HG03571 (cell line): Measurements from ENCODE around the gene SAMD4A.
"Not testable (repeated sequence)": the region's sequence is repeated elsewhere in the genome, so short reads cannot be mapped to it uniquely, and the experiment has no call there.

Experiments used
- ATAC-seq: cut with Tn5 transposase; IDR thresholded peaks from one replicate; pipeline ENCODE4 v1.9.1; 2021; ENCODE audit not compliant: unreplicated experiment

The SAMD4A gene

GRCh38 chr14:54752611-54753010 lies 185.7 kb downstream of the SAMD4A start:
- ATAC-seq, result not testable (repeated sequence)

GRCh38 chr14:54753396-54753795 lies 186.5 kb downstream of the SAMD4A start:
- ATAC-seq, result not testable (repeated sequence)

- no peak for ATAC-seq
These were observed 187.2 kb downstream of the SAMD4A start for GRCh38 chr14:54754116-54754622.

GRCh38 chr14:54754623-54755386 lies 187.9 kb downstream of the SAMD4A start:
- no peak for ATAC-seq

GRCh38 chr14:54756656-54757392 lies 189.9 kb downstream of the SAMD4A start:
- no peak for ATAC-seq

GRCh38 chr14:54758041-54758440 lies 191.1 kb downstream of the SAMD4A start:
- no peak for ATAC-seq

GRCh38 chr14:54759982-54760585 lies 193.2 kb downstream of the SAMD4A start:
- no peak for ATAC-seq

- no peak for ATAC-seq
These were observed 194.1 kb downstream of the SAMD4A start for GRCh38 chr14:54760866-54761575.

GRCh38 chr14:54761835-54762234 lies 194.9 kb downstream of the SAMD4A start:
- ATAC-seq, result no peak

GRCh38 chr14:54762296-54762695 lies 195.4 kb downstream of the SAMD4A start:
- ATAC-seq, result no peak

- ATAC-seq, result no peak
These were observed 196.8 kb downstream of the SAMD4A start for GRCh38 chr14:54763761-54764160.

GRCh38 chr14:54766276-54767138 lies 199.6 kb downstream of the SAMD4A start:
- ATAC-seq, result no peak

- no peak for ATAC-seq
These were observed 200.2 kb downstream of the SAMD4A start for GRCh38 chr14:54767139-54767431.

- no peak for ATAC-seq
These were observed 200.5 kb downstream of the SAMD4A start for GRCh38 chr14:54767450-54767849.

GRCh38 chr14:54768501-54769129 lies 201.7 kb downstream of the SAMD4A start:
- ATAC-seq, result no peak

GRCh38 chr14:54769951-54770863 lies 203.3 kb downstream of the SAMD4A start:
- ATAC-seq, result no peak

GRCh38 chr14:54771411-54772027 lies 204.6 kb downstream of the SAMD4A start:
- ATAC-seq, result no peak

GRCh38 chr14:54772451-54772881 lies 205.5 kb downstream of the SAMD4A start:
- no peak for ATAC-seq
